ENCODE data around the gene PPP3R1. TPM values are rescaled to one million over a fixed set of nuclear protein-coding genes. Genes with fewer than 3 reads are reported as not detected.

Gene PPP3R1
- polyA plus RNA-seq, 1 experiment, result 5.2 TPM

GRCh38 chr2:68230241-68231060, 21.9 kb downstream of the PPP3R1 start:
- TF ChIP-seq CTCF (IDR thresholded peaks at IDR 0.05; ENCODE audit: insufficient read depth, low read depth, low read length), result no peak
- DNase-seq (ENCODE audit: low read depth), result no peak
- ChIA-PET POLR2A (interaction anchor here (0.5 kb wide), 1 partner anchor 44 kb away, joined by 3 read pairs; no protein-coding TSS in a partner anchor), CTCF (interaction anchor here (0.9 to 1.2 kb wide), 3 partner anchors 14 to 55 kb away, joined by 3 to 5 read pairs (median 4); no protein-coding TSS in a partner anchor)
- Histone ChIP-seq H3K4me3 (ENCODE audit: low read depth, low read length) (no peak overlapping the region), H3K27me3 (ENCODE audit: control insufficient read depth, insufficient read depth, low read length) (no peaks in the 10 kb centered on the region), H3K36me3 (ENCODE audit: control insufficient read depth, insufficient read depth, low read length) (no peaks in the 10 kb centered on the region)

GRCh38 chr2:68226794-68227193, 25.5 kb downstream of the PPP3R1 start:
- Histone ChIP-seq H3K36me3 (ENCODE audit: control insufficient read depth, insufficient read depth, low read length) (0 out of 2 replicates have a peak, but pooled peaks cover 2% of the 10 kb centered on the region), H3K4me3 (ENCODE audit: low read depth, low read length) (no peak overlapping the region), H3K27me3 (ENCODE audit: control insufficient read depth, insufficient read depth, low read length) (no peaks in the 10 kb centered on the region)
- ChIA-PET POLR2A (interaction anchor here (0.6 kb wide), 1 partner anchor 20 kb away, joined by 9 read pairs; no protein-coding TSS in a partner anchor), CTCF (interaction anchor here (1.3 kb wide), 1 partner anchor 14 kb away, joined by 3 read pairs; no protein-coding TSS in a partner anchor)
- no peak for DNase-seq (ENCODE audit: low read depth)
- TF ChIP-seq CTCF (IDR thresholded peaks at IDR 0.05; ENCODE audit: insufficient read depth, low read depth, low read length), result no peak

- Histone ChIP-seq H3K4me3 (ENCODE audit: low read depth, low read length) (no peak overlapping the region), H3K36me3 (ENCODE audit: control insufficient read depth, insufficient read depth, low read length) (0 out of 2 replicates have a peak, but pooled peaks cover 2% of the 10 kb centered on the region), H3K27me3 (ENCODE audit: control insufficient read depth, insufficient read depth, low read length) (no peaks in the 10 kb centered on the region)
- CTCF ChIA-PET, result interaction anchor here (0.9 kb wide), 1 partner anchor 28 kb away, joined by 3 read pairs; no protein-coding TSS in a partner anchor
- no peak for DNase-seq (ENCODE audit: low read depth)
- TF ChIP-seq CTCF (IDR thresholded peaks at IDR 0.05; ENCODE audit: insufficient read depth, low read depth, low read length), result no peak
- POLR2A ChIA-PET, result no interaction called here
Measured at GRCh38 chr2:68225119-68225632, 27.2 kb downstream of the PPP3R1 start.

- H3K36me3 ChIP-seq (ENCODE audit: control insufficient read depth, insufficient read depth, low read length), result 0 out of 2 replicates have a peak, but pooled peaks cover 2% of the 10 kb centered on the region
- ChIA-PET CTCF (interaction anchor here (1.0 kb wide), 1 partner anchor 27 kb away, joined by 5 read pairs; no protein-coding TSS in a partner anchor), POLR2A (no interaction called here)
- no peak for DNase-seq (ENCODE audit: low read depth)
- no peaks in the 10 kb centered on the region for H3K27me3 ChIP-seq (ENCODE audit: control insufficient read depth, insufficient read depth, low read length)
- no peak for TF ChIP-seq CTCF (IDR thresholded peaks at IDR 0.05; ENCODE audit: insufficient read depth, low read depth, low read length)
- no peak overlapping the region for H3K4me3 ChIP-seq (ENCODE audit: low read depth, low read length)
Measured at GRCh38 chr2:68223419-68223818, 28.9 kb downstream of the PPP3R1 start.

- Histone ChIP-seq H3K4me3 (ENCODE audit: low read depth, low read length) (no peak overlapping the region), H3K27me3 (ENCODE audit: control insufficient read depth, insufficient read depth, low read length) (no peaks in the 10 kb centered on the region), H3K36me3 (ENCODE audit: control insufficient read depth, insufficient read depth, low read length) (0 out of 2 replicates have a peak, but pooled peaks cover 2% of the 10 kb centered on the region)
- DNase-seq (ENCODE audit: low read depth), result no peak
- POLR2A ChIA-PET, result no interaction called here
- CTCF ChIA-PET, result no interaction called here
- no peak for TF ChIP-seq CTCF (IDR thresholded peaks at IDR 0.05; ENCODE audit: insufficient read depth, low read depth, low read length)
Measured at GRCh38 chr2:68222287-68222686, 30.0 kb downstream of the PPP3R1 start.

Data from BJ (cell line).